HCT116 (cell line): ENCODE measurements around the gene MAP1LC3B.

Source experiments
- CEBPB ChIP-seq: IDR thresholded peaks from 2 replicates; pipeline ENCODE4 v1.6.1; 2012; ENCODE audit warnings: low read depth
- CTCF ChIP-seq, 3 experiments: fragments of 200-600 bp in 1 of 3; sonication (generic) in 1 of 3; IDR thresholded peaks in 2 of 3; conservative IDR thresholded peaks in 1 of 3; 2 replicates each; pipeline ENCODE4 v1.5.1; 2012 to 2017; ENCODE audit warnings: low read depth in 2 of 3, low read length in 2 of 3, antibody characterized with exemption in 1 of 3, borderline replicate concordance in 1 of 3, control low read depth in 1 of 3, mild to moderate bottlenecking in 1 of 3, mixed read lengths in 1 of 3, mixed run types in 1 of 3, moderate library complexity in 1 of 3; ENCODE audit not compliant: insufficient read depth in 1 of 3
- EGR1 ChIP-seq: IDR thresholded peaks from 2 replicates; pipeline ENCODE4 v1.6.1; 2012; ENCODE audit warnings: low read depth
- EZH2 ChIP-seq: fragments of 200-600 bp; sonication (generic); IDR thresholded peaks from 2 replicates; pipeline ENCODE4 v1.6.1; 2017; ENCODE audit warnings: antibody characterized with exemption, mixed run types
- EZH2phosphoT487 ChIP-seq: fragments of 200-600 bp; IDR thresholded peaks from 2 replicates; pipeline ENCODE4 v1.6.1; 2018; ENCODE audit warnings: antibody characterized with exemption, borderline replicate concordance
- JUND ChIP-seq: IDR thresholded peaks from 2 replicates; pipeline ENCODE4 v1.6.1; 2012
- POLR2AphosphoS5 ChIP-seq: IDR thresholded peaks from 2 replicates; pipeline ENCODE4 v1.6.1; 2011; ENCODE audit warnings: mild to moderate bottlenecking, low read depth, low read length, moderate library complexity
- REST ChIP-seq: IDR thresholded peaks from 2 replicates; pipeline ENCODE4 v1.6.1; 2012; ENCODE audit warnings: low read depth
- SRF ChIP-seq: IDR thresholded peaks from 2 replicates; pipeline ENCODE4 v1.6.1; 2012; ENCODE audit warnings: low read depth
- ZNF274 ChIP-seq: fragments of 200-500 bp; sonication (Bioruptor generic); IDR thresholded peaks from 2 replicates; pipeline ENCODE4 v1.6.1; 2014; ENCODE audit warnings: mild to moderate bottlenecking, low read depth, low read length, inconsistent platforms

- no peak for TF ChIP-seq EZH2phosphoT487
- no peak for TF ChIP-seq REST
- TF ChIP-seq POLR2AphosphoS5 = no peak
- no peak for TF ChIP-seq JUND
- no peak for TF ChIP-seq CTCF (IDR thresholded peaks at IDR 0.05 in 2 of 3, conservative IDR thresholded peaks at IDR 0.05 in 1 of 3; ENCODE audit: borderline replicate concordance in 1 of 3, insufficient read depth in 1 of 3, low read depth in 2 of 3, low read length in 2 of 3)
- TF ChIP-seq ZNF274 = no peak
- no peak for TF ChIP-seq EZH2
- no peak for TF ChIP-seq CEBPB
- no peak for TF ChIP-seq SRF
- TF ChIP-seq EGR1 = no peak
Measured at GRCh38 chr16:87441886-87442580, 49.9 kb downstream of the MAP1LC3B start.
